Ecto neural progenitor cell (in vitro differentiated cells): ENCODE results near the gene TBCA.
"Not testable (repeated sequence)": the region's sequence is repeated elsewhere in the genome, so short reads cannot be mapped to it uniquely, and the experiment has no call there.

Source experiments
- DNase-seq: peaks from one replicate; pipeline ENCODE4 v3.0.0-alpha.2; 2018; ENCODE audit warnings: low spot score

Gene TBCA

DNA sequence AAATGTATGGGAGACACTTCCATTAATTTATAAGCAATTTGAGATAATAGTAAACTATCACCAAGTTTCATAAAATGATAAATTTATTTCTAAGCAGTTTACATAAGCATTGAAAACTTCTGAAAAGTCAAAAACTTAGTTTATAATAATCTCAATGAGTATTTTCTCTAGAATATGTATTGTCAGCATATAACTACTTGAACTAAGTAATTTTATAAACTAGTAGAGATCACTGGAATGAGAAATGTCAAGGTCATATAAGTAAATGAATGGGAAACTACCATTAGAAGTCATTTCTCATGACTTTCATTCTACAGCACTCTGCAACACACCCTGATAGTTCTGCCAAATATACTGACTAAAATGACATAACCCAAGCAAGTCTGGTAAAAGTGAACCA, 3.4 kb downstream of the TBCA start:
- no peak for DNase-seq

DNA sequence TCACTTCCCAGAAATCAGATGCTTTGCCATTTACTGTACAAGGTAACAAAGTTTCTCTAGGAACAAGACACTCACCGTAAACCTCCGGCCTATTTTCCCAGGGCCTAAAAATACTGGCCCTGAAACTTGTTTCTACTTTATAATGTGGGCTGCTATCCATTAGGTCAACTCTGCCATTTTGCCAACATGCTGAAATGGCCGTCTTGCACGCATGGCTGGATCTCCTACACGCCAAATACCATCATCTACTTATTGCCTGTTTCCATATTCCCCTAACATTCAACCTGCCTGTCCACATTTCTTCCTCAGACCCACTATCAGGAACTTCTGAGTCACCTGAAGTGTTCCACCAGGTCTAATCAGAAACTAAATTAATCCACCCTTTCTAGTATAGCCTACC, 4.7 kb downstream of the TBCA start:
- no peak for DNase-seq

DNA sequence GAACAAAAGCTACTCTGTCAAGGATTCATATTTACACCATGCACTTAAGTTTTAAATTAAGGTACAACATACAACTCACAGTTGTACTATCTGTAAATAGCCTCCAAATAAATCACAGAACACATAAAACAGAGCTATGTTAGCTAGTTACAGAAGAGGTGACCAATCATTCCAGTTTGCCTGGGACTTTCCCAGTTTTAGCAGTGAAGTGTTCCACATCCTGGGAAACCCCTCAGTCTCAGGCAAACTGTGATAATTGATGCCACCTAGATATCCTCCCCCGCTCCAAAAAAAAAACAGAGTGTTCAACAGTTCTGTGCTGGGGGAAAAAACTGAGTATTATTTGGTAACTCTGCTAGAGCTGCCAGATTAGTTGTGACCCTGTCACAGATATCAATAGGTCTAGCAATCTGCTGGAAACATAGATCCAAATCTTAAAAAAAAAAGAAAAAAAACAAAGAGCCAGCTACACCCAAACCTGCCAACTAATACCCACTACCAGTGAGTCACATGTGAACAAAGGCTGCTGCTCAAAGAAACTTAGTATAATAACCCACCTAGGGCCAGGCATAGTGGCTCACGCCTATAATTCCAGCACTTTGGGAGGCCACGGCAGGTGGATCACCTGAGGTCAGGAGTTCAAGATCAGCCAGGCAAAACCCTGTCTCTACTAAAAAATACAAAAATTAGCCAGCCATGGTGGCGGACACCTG, 5.7 kb downstream of the TBCA start:
- no peak for DNase-seq

DNA sequence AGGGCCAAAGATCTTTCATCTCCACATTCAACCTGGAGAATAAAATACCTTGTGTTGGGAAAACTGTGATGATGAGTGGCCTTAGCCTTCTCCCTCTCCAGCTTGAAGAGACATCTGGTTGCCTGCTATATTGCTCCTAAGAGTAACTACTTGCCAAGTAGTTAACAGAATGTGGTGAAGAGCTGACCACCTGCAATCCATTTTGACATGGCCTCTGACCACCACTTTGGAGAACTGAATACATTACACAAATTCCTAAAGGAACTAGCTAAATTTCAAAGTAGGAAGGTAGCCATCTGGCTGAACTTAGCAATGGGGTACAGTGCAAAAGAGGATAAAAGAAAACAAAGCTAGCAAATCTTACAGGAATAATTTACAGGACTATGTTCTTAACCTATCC, 7.2 kb downstream of the TBCA start:
- DNase-seq, result no peak

DNA sequence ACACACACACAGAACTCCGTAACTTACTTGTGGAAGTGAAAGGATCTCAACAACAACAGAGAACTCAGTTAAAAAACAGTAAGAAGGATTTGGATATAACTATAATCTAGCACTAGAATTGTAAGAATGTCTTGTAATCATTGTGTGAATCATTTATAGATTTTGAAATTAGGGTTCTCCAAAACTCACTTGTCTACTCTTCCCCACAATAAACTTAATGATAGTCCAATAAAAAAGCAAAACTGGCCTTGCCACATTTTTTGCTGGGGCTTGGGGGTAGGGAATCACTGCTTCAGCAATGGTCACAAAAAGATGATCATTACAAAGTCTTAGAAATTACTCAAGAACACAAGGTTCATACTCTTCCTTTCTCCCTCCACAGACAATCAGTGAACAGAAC, 8.8 kb downstream of the TBCA start:
- DNase-seq, result no peak

DNA sequence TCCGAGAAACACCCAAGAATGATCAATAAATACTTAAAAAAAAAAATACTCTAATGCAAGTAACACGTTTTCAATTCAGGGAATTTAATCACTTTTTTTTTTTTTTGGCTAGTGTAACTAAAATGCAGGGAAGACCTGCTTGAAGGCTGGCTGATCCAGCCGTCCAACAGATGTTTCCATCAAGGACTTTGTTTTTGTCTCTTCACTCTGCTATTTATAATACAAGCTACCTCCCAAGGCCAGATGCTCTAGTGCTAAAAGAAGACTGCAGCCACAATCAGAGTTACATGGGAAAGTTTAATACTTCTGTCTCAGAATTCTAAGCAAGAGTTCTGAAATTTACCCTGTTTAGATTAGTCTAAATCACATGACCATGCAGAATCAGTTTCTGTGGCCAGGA, 14.5 kb downstream of the TBCA start:
- DNase-seq, result no peak

DNA sequence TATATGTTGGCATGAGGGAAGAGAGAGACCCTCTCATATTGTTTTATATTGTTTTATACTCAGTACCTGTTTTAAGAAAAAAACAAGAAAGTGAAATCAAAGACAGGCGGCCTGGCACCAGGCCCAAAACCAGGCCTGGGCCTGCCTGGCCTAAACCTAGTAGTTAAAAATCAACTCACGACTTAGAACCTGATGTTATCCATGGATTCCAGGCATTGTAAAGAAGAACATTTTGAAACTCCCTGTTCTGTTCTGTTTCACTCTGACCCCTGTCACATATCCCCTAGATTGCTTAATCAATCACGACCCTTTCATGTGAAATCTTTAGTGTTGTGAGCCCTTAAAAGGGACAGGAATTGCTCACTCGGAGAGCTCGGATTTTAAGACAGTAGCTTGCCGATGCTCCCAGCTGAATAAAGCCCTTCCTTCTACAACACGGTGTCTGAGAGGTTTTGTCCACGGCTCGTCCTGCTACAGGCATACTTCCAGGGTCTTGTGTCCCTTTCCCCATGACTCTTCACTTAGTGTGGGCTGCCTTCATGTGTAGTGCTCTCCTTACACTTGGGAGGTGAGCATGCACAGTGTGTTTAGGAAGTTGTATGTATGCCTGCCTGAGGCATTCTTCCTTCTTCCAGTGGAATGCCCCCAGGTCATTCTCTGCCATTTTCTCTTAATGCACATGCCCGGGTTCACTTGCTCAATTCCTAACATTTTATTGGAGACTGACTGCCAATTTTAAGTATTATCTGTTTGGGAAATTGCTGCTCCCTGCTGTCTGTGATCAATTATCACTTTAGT, 17.8 kb downstream of the TBCA start:
- DNase-seq, result no peak

DNA sequence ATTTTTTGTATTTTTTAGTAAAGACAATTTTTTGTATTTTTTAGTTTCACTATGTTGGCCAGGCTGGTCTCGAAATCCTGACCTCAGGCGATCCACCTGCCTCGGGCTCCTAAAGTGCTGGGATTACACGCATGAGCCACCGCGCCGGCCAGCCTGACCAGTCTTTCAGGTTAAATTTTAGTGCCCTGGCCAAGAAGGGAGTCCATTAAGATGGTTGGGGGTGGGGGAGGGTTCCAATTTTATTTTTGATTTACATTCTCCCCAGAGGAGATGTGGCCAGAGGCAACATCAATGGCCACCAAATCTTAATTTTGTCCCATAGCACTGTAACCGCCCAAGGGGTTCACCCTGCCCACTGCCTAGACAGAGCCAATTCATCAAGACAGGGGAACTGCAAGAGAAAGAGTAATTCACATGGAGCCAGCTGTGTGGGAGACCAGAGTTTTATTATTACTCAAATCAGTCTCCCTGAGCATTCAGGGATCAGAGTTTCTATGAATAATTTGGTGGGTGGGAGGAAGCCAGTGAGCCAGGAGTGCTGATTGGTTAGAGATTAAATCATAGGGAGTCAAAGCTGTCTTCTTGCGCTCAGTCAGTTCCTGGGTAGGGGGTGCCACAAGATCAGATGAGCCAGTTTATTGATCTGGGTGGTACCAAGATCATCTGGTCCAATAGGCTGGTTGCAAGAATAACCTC, 24.7 kb downstream of the TBCA start:
- no peak for DNase-seq

DNA sequence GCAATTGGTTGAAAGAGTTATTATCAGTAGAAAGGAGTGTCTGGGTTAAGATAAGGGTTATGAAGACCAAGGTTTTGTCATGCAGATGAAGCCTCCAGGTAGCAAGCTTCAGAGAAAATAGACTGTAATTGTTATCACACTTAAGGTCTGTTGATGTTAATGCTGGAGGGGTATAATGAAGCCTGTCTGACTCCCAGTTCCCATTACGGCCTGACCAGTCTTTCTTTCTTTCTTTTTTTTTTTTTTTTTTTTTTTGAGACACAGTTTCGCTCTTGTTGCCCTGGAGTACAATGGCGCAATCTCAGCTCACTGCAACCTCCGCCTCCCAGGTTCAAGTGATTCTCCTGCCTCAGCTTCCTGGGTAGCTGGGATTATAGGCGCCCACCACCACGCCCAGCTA, 25.2 kb downstream of the TBCA start:
- not testable (repeated sequence) for DNase-seq

DNA sequence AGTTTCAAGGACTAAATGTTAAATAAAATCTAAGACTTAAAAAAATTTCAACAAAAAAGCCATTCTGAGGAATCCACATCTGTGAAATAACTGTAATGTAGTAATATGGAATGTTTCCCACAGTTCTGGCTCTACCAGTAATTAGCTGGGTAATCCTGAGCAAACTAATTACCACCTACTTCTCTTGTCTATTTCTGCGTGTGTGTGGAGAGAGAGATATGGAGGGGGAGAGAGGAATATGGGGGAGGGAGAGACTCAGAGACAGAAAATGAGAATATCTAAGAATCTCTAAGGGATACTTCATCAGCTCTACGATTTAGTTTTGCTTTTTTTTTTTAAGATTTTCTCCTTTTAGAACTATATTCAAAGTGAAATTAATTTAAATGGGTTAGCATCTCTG, 28.0 kb downstream of the TBCA start:
- DNase-seq, result no peak

DNA sequence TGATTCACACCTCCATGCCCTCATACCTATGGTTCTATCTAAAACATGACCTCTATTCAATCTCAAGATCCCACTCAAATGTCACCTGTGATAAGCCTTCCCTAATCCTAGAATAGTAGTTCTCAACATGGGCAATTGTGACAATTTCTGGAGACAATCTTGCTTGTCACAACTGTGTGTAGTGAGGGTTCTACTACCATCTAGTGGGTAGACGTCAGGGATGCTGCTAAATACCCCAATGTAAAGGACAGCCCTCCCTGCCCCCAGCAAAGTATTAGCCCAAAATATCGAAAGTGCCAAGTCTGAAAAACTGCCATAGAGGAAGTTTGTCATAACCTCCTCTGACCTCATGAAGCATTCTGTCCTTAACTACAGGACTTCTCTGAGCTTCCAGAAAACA, 32.0 kb downstream of the TBCA start:
- DNase-seq, result no peak

DNA sequence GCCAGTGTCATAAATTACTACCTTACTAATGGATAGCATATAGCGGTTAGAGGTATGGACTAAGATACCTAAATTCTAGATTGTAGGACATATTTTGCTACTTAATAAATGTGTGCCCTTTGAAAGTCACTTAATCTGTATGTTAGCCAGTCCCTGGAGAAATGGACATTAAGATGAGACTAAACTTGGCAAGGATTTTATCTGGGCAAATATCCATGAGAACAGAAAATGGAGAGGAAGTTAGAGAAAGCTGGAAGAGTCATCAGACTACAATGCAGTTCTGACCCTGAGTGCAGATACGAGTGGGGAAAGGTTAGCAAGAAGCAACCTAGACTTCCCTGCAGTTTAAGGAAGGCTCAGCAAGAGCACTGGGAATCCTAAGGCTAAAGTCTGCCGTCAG, 33.0 kb downstream of the TBCA start:
- DNase-seq, result no peak

DNA sequence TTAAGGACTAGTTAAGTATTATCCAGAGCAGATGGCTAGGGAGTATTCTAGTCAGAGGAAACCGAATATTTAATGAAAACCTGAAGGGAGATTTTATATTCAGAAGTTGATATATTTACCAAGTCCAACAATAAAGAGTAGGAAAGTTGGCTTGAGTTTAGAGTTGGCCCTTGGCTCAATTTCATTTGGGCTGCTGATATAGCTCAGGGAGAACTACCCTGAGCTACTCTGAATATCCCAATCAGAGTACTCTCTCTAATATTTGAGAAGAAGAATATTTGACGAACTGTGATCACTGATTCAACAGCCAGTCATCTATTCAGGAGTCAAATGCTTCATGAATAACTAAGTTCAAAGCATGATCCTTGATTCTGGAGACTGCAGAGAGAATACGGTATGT, 34.5 kb downstream of the TBCA start:
- no peak for DNase-seq

DNA sequence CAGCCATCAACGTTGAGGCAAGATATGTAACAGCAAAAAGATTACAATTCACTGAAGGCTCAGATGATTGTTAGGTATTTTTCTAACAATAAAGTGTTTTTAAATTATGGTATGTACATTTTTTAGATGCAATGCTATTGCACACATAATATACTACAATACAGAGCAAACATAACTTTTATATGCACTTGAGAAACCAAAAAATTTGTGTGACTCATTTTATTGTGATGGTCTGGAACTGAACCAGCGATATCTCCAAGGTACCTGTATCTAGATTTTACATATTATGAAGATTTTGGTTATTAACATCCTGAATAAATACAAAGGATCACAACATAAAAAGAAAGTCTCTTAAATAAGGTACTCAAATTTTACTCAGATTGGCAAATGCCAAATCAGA, 41.3 kb downstream of the TBCA start:
- no peak for DNase-seq

DNA sequence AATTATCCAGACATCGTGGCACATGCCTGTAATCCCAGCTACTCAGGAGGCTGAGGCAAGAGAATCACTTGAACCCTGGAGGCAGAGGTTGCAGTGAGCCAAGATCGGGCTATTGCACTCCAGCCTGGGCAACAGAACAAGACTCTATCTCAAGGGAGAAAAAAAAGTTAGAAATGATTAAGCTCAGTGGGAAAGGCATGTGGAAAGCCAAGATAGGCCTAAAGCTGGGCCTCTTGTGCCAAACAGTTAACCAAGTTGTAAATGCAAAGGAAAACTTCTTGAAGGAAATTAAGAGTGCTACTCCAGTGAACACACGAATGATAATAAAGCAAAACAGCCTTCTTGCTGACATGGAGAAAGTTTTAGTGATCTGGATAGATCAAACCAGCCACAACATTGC, 43.0 kb downstream of the TBCA start:
- no peak for DNase-seq

DNA sequence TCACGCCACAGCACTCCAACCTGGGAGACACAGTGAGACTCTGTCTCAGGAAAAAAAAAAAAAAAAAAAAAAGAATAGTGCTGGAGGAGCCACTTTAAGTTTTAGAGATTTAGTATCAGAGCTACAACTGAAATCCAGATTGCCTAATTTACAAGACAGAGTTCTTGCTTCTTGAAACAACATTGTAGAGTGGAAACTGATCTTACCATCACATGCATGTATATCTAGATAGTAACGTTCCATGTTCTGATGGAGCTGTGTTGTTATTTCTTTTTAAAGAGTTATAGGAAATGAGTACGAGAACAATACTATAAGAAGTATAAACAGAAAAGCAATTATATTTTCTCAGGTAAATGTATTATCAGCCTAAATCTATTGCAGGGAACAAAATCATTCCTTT, 48.9 kb downstream of the TBCA start:
- DNase-seq, result no peak

DNA sequence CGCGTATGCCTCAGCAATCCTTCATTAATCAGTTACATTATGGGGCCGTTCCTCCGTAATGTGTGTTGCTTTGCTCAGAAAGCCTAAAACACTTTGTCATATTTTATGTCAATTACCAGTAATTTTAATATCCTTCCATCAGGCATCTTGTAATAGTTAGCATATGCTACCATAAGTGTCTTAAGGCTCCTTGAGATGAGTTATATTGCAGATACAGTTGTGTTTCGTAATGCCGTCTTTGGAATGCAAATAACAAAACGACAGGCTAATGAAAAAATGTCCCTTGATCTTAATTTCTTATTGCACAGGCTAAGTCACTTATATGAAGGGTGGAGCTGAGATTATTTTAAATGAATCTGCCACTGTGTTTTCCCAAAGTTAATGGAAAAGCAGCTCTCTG, 50.5 kb downstream of the TBCA start:
- DNase-seq, result no peak

DNA sequence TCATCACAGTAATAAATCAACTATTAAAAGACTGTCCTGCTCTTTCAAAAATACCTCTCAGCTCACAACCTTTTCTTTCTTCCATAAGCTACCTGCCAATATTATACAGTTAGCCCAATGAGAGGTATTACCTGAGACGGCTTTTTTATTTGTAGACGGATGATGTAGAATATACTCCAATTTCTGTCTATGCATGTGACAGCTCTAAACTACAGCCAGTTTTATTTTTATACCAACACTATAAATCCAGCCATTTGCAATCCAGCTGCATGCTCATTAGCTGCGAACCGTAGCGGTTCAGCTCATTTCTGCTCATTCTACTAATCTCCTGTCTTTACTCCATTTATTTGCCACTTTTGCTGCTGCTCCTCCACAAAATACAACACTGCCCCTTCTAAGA, 51.2 kb downstream of the TBCA start:
- no peak for DNase-seq

DNA sequence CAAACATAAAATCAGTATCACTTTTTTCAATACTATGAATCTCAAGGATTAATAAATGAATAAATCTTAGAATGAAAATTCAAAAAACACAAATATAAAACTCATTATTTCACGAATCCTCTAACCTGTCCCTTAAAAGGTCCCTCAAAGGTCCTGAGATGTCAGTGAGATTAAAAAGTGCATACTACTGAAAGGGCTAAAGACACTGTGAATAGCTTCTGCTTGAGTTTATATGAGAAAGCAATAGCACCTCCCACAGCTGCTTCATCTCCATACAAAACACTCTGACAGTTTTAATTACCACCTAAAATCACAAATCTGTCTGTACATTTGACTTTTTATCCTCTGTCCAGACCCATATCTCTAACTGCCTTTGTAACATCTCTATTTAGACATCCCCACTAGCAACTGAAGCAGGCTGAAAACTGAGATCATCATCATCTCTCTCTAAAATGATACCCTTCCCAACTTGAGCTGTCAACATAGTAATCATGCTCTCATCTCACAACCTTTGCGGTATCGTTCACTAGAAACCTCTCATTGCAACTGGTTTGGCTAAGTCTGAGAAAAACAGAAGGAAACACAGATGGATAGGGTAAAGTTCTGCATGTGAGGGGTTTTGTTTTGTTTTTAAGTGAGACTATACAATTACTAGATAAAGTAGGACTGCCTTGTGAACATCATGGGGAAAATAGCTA, 56.3 kb downstream of the TBCA start:
- no peak for DNase-seq

DNA sequence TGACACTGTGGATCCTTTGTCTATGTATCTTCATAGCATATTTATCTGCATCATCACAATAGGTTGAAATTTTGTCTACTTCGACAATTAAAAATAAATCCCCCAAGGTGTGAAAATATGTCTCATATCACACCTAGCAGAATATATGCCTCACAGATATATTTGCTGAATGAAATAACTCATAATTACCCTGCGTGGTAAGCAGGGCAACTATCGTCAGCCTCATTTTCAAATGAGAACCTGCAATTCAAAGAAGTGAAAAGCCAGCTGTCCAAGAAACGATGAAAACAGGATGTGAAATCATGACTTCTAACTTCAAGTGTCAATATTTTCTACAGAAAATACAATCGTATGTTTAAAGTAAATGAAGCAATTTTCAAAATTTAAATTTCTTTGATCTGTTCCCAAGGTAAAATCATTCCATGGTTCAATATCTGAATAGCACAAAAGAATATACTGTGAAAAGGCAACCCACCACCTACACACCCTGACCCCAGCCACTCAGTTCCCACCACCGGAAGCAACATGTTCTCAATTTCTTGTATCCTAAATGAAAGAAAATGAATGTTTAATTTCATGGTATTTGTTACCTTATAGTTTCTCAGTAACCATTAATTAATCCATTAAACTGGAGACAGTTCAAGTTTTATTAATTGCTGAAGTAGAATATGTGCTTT, 57.1 kb downstream of the TBCA start:
- no peak for DNase-seq

DNA sequence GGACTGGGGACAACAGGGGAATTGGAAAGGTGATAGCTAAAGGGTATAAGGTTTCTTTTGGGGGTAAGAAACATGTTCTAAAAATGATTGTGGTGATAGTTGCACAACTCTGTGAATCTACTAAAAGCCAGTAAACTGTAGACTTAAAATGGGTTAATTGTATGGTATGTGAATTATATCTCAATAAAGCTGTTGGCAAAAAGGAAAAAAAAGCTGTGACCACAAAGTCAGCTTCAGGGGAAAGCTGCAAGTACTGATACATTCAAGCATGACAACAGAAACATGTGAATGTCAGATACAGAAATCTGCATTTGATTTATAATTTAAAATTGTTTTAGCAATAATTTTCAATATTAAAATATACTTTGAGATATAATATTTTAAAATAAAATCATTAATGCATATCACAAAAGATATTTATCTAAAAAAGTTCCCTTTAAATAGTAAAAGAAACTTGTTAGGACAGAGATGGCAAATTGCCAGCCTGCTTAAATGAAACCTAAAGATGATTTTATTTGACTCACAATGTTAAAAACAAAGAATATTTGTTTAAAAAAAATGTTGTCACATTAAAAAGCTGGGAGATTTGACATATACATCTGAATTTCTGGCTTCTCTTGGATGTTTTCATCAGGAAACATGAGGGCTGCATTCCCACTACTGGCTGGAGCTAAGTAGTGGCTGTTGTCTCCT, 66.0 kb downstream of the TBCA start:
- no peak for DNase-seq

DNA sequence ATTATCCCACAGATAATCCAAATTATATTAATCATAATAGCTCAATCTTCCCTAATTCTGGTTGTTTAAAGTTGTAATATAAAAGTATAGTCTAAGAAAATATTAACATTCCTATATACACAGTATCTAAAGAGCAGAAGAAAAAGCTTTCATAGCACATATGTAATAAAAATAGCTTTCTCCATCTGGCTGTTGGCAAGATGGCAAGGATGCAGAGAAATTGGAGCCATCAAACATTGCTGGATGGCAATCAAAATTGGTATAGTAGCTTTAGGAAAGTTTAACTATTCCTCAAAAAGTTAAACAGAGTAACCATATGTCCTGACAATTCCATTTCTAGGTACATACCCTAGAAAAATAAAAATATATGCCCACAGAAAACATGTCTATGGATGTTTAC, 66.8 kb downstream of the TBCA start:
- DNase-seq, result no peak
